B cell (primary cell): ENCODE data around the gene FRMD4A.

Experiments used
- EZH2 ChIP-seq: IDR thresholded peaks from 2 replicates; pipeline ENCODE4 v1.6.1; 2012; ENCODE audit warnings: borderline replicate concordance, low read depth, mild to moderate bottlenecking, moderate library complexity, low read length; ENCODE audit not compliant: insufficient read depth, poor library complexity, severe bottlenecking
- TF ChIP-seq, protein P1 (sequence below): fragments of 200-600 bp; IDR thresholded peaks from one replicate; pipeline ENCODE4 v1.8.0; 2022; ENCODE audit warnings: antibody characterized with exemption, mild to moderate bottlenecking

- TF ChIP-seq EZH2: no peak
- TF ChIP-seq, protein P1, sequence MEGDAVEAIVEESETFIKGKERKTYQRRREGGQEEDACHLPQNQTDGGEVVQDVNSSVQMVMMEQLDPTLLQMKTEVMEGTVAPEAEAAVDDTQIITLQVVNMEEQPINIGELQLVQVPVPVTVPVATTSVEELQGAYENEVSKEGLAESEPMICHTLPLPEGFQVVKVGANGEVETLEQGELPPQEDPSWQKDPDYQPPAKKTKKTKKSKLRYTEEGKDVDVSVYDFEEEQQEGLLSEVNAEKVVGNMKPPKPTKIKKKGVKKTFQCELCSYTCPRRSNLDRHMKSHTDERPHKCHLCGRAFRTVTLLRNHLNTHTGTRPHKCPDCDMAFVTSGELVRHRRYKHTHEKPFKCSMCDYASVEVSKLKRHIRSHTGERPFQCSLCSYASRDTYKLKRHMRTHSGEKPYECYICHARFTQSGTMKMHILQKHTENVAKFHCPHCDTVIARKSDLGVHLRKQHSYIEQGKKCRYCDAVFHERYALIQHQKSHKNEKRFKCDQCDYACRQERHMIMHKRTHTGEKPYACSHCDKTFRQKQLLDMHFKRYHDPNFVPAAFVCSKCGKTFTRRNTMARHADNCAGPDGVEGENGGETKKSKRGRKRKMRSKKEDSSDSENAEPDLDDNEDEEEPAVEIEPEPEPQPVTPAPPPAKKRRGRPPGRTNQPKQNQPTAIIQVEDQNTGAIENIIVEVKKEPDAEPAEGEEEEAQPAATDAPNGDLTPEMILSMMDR: no peak
Observed at GRCh38 chr10:14158575-14158974, 172.1 kb downstream of the FRMD4A start.
